ENCODE data around the gene CIB2.
A peak's percentile ranks its signal among the peaks of the same experiment; 100 is the strongest.

GRCh38 chr15:78177447-78177873 is 46.2 kb upstream of the CIB2 start:
- TF ChIP-seq CTCF (IDR thresholded peaks at IDR 0.05; ENCODE audit: low read depth, low read length, poor library complexity, severe bottlenecking), result peak; percentile 83
- TF ChIP-seq EZH2phosphoT487 (IDR thresholded peaks at IDR 0.05; ENCODE audit: borderline replicate concordance, low read length), result no peak

Data from DOHH2 (cell line).